SH-SY5Y (cell line): ENCODE results near the gene INF2.

ENCODE experiments used
- GATA2 ChIP-seq: IDR thresholded peaks from 2 replicates; pipeline ENCODE4 v1.6.1; 2011; ENCODE audit warnings: mild to moderate bottlenecking, low read depth, low read length
- GATA3 ChIP-seq: IDR thresholded peaks from 2 replicates; pipeline ENCODE4 v1.6.1; 2011; ENCODE audit warnings: low read depth, mild to moderate bottlenecking, low read length, moderate library complexity

The INF2 gene

DNA sequence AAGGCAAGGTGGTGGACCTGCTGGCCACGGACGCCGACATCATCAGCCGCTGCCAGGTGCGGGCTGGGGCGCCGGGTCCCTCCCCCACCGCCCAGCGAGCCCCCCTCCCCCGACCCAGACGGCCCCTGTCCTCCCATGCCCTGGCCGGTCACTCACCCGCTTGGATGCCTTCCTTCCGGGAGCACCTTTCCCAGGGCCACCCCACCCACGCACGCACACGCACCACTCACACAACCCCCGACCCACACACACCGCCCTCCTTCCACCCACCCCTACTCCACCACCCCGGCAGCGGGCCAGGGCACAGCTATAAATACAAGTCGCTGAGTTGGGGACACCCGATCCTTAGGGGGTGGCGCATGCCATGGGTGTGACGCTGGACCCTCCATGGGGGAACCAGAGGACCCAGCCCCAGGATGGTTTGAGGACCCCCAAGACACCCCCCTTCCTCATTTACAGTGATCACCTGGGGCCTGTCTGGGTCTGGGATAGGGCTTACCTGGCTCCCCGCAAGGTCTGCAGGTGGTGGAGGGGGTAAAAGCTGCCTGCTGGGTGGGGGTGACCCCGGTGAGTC, 35.1 kb downstream of the INF2 start:
- TF ChIP-seq GATA3, result no peak
- no peak for TF ChIP-seq GATA2

DNA sequence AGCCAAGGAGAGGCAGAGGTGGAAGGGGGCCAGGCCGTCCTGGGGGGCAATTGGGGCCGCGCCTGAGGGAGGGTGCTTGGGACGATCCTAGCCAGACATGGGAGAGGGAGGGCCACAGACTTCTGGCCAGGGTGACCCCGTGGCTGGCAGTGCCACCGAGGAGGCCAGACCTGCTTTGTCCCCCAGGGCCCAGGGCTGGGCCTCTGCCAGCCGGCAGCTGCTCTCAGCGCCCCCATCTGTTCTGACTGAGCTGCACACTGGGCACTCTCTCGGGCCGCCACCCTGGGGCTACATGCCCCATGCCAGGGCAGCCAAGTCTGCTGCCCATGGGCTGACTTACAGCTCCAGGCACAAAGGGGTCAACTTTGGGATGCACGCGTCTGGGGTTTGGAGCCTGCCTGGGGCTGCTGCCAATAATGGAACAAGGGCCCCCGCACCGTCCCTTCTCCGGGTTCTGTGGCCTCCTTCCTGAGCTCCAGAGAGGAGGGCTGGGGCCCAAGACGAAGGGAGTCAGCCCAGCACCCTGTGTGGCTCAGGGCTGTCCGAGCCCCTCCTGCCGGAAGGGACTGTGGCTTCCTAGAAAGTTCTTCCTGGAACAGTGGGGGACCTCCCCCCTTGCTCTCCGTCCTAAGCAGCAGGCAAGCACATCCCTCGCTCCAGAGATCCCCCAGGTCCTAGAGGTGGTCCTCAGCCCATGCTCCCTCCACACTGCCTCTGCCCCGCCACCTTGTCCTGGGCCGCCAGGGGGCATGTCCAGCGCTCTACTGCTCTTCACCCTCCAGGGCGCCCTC, 35.8 kb downstream of the INF2 start:
- TF ChIP-seq GATA3 (no peak), GATA2 (no peak)

DNA sequence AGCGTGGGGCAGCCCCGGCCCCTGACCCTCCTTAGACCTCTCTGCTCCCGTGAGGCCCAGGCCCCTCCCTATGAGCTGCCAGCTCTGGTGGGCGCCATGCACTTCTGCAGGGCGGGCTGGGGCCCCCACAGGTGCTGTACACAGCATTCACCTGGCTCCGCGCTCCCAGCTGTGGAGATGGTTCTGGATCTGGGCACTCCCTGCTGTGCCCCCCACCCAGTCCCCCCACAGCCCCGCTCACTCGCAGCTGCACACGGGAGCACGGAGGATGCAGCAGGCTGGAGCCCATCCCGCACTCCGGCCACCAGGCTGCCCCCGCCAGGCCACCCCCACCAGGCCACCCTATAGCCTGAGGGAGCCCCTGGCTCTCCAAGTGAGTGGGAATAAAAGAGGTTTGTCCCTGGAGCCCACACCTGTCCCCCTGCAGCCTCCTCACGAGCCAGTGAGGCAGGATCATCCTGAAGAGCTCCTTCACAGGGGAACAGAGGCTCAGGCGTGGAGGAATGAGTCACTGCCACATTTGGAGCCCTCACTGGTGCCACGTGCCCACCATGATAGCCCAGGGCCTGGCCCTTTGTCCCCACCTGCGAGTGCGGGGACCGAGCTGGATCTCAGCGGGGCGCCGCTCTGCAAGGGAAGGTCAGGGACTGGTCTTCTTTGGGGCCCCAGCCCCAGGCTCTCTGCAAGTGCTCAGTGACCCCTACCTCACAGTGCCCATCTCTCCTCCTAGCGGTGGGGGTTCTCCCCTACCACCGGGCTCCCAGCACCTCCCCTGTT, 36.5 kb downstream of the INF2 start:
- TF ChIP-seq GATA3 (no peak), GATA2 (no peak)

DNA sequence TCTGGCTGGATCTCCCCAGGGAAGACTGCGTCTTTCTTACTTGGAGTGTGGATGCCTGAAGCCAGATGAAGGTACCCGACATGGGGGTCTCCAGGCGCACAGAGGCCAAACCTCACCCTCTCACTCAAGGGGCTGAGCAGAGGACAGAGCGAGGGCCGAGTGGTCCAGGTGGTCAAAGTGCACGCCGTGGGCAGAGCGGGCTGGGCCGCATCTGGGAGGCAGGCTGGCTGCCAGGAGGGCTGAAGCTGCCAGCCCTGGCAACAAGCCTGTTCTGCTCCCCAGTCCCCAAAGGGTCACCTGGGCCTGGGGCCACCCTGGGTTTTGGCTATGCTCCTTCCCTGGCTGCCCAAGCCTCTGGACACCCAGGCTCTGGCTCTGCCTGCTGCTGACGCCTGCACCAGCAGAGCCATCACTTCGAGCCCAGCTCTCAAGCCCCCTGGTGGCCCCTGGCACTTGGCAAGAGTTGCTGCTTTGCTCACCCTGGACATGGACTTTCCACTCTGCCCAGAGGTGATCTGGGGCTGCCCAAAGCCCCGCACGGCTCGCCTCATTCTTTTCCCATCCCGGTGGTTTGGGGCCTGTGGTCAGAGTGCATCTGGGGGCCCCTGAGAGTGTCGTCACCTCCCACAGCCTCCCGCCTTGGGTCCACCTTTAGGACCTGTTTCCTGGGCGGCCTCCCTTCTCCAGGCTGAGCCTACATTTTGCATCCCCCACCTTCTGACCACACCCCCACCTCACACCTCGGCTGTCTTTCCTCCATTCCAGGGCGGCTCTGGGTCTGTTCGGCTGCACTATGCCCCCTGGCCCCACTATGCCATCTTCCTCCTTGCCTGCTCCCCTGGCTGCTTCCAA, 37.4 kb downstream of the INF2 start:
- TF ChIP-seq GATA3 (no peak), GATA2 (no peak)

DNA sequence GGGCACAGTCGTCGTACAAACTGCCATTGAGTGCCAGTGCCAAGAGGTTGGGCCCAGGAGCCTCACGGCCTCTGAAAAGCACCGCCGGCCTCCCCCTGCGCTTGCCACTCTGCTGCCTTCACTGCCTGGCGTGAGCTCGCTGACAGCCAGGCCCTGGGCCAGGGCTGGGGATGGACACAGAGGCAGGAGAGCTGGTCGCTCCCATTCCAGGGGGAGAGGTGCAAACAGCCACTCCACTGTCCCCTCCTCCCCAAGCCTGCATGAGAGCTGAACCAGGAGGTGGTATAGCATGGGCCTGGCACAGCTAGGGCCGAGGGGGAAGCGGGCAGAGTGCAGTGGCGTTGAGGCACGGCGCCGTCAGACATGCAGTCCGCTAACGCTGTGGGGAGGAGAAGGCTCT, 39.2 kb downstream of the INF2 start:
- no peak for TF ChIP-seq GATA3
- no peak for TF ChIP-seq GATA2

DNA sequence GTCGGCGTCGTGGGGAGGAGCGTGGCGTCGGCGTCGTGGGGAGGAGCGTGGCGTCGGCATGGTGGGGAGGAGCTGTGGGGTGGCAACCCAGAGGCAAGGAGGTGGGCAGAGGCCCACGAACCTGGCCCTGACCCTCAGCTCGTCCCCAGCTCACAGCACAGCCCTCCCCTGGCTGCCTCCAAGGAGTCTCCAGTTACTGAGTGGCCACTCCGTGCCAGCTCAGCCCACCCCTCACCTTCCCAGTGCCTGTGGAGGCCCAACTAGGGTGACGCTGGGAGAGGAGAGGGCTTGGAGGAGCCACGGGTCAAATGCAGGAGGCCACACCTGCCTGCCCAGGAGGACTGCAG, 40.4 kb downstream of the INF2 start:
- no peak for TF ChIP-seq GATA3
- no peak for TF ChIP-seq GATA2

DNA sequence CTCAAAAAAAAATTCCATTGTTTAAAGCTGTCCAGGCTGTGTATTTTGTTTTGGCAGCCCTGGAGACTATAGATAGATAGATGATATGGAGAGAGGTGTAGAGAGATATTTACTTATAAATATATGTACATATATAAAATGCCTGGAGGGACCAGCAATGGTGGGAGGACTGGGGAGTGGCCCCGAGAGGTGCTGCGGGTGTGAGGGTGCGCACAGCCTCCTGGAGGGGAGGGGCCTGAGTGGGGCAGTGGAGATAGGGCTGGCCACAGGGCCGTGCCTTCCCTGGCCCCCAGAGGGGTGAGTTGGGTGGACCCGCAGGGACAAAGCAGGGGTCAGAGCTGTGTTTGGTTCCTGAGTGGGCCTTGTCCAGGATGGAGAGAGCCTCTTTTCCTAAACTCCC, 41.1 kb downstream of the INF2 start:
- TF ChIP-seq GATA2 (no peak), GATA3 (no peak)

DNA sequence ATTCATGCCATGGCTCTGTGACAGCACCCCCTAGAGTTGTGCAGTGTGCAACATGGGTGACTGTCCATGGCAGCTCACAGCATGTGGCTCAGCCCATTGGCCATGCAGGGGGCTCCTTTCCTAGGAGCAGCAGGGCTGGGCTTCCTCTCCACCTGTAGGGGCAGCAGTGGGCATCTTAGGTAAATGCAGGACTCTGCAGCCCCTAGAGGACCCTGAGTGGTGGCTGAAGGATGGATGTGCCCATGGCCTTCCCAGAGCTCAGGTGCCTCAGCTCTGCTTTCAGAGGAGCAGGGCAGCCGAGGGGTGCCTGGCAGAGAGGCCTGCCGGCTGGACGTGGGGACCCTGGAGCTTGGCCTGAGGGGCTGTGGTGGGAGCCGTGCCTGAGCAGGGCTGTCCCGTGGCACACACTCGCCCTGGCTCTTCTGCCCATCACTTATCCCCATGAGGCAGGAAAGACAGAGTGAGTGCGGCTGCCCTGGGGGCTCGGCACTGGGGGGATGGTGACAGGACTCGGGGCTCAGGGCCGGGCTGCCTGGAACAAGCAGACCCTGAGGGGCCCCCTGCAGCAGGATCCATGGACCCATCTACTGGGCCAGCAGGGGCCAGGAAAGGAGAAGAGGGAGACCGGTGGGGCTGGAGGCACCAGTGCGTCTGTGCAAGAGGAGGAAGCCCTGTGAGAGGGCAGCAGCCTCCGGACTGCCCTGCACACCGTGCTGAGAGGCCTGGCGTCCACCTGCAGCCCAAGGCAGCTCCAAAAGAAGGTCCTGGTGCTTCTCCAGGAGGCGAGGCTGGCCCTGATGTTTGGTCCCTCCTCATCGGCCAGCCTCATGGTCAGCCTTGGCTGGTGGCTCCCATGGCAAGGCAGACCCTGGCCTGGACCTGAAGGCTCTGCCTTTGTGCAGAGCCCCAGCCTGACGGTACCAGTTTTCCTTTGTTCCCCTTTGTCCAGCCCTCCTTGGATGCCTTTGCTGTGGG, 42.2 kb downstream of the INF2 start:
- no peak for TF ChIP-seq GATA3

DNA sequence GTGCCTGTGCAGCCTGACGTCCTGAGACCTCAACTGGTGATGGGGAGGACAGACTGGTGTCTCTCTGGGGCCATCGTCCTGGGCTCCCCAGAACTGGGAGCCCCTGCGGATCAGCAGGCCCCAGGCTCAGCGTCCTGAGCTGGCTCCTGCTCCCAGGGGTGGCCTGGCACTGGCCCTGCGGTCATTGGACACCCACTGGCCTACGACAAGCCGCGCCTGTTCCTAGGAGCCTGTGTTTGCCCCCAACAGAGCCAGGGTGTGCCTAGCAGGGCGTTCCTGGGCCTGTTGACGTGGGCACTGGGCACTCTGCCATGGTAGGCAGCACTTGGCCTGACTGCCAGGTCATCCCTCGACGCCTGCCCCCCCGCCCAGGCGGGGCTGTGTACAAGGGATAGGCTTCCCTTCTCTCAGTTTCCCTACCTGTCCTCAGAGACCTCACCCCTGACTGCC, 43.0 kb downstream of the INF2 start:
- no peak for TF ChIP-seq GATA3
- TF ChIP-seq GATA2, result no peak

DNA sequence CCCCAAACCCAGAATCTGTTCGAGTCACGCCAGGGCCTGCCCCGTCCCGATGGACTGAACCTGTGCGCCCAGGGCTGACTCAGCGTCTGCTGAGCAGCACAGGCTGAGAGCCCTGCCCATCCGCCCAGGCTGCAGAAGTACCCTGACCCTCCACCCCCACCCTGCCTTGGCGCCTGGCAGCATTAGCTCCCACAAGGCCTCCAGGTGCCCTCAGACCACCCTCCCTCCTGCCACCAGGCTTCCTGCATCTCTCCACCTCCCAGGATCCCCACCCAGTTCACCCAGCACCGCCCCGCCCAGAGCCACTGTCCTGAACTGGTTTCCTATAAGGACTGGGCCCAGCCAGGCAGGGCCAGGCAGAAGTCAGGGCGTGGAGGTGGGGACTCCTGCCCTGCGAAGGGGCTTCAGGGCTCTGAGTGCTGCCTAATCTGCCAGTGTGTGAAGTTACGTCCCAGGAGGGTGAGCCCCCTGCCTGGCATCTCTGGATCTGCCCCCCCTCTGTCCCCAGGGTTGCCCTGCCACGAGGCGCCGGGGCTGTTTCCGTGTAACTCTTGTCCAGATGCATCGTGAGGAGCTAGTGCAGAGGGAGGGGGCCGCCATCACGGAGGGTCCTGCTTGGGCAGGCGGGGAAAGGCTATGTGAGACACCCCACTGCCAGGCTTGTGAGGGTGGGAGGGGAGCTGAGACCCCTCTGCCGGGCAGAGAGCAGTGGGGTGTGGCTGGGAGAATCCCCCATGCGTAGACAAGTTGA, 43.7 kb downstream of the INF2 start:
- TF ChIP-seq GATA3 (no peak), GATA2 (no peak)

DNA sequence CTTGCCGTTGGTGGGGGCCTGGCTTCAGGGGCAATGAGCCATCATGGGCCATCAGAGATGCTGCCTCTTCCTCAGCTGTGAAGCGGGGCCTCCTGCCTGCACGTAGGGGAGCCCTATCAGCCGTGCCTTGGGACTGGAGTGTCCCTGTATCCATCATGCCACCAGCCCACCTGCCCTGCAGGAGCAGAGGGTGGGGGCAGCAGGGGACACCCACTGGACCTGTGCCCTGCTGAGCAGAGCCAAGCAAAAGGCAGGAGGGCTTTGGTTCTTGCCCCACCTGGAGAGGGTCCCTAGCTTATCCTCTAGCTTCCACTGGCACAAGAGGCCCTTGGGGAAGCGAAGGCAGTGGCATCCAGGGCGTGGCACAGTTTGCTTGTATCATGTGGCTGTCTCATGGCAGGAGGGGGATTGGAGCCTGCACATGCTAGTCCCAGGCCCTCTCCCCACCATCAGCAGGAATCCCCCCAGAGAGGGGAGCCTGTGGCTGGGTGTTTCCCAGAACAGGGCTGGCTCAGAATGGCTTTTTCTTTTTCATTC, 44.7 kb downstream of the INF2 start:
- no peak for TF ChIP-seq GATA3
- no peak for TF ChIP-seq GATA2

DNA sequence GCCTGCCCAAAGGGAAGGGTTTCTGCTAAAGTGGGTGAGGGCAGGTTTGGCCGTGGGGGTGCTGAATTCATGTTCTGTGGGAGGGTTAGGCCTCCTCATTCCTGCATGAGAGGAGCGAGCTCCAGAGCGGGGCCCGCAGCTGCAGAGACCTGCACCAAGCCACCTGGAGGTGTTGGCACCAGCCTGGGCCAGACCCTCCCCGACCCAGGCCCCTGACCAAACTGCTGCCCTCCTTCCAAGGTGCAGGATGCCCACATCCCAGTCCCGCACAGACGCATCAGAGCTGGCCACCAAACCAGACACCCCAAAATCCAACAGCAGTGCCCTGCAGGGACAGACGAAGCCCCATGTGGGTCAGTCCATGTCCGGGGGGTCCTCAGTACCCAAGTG, 45.2 kb downstream of the INF2 start:
- TF ChIP-seq GATA3, result no peak
